Left kidney (tissue), 2 donors: ENCODE results near the gene TXN. TPM values are rescaled to one million over a fixed set of nuclear protein-coding genes. Genes with fewer than 3 reads are reported as not detected.
"Not testable (repeated sequence)": the region's sequence is repeated elsewhere in the genome, so short reads cannot be mapped to it uniquely, and the experiment has no call there.

Experiments
- DNase-seq: peaks from one replicate; pipeline ENCODE4 v3.0.0-alpha.2; 2013
- polyA plus RNA-seq: library from polyadenylated mRNA; unstranded; fragments of 120-200 nt; gene quantifications from one replicate; pipeline ENCODE4 v1.2.1, GENCODE V29; 2013; ENCODE audit not compliant: insufficient read length

The TXN gene
- polyA plus RNA-seq, 1 donor = 173 TPM

DNA sequence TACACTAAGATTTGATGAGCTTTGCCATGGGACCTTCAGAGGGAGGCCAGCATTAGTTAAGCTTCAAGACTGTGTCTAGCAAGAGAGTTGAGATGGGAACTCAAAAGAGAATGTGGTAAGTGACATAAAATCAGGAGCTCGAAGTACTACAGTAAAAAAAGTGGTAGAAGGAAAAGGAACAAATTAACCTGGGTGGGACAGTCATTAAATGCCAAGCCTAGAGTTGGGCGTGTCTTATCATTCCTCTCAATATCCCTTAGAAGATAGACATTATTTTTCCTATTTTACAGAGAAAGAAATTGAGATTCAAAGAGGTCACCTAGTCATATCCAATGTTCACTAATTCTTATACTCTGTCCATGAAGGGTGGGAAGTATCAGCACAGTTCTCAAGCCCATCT, 3.3 kb upstream of the TXN start:
- no peak for DNase-seq

DNA sequence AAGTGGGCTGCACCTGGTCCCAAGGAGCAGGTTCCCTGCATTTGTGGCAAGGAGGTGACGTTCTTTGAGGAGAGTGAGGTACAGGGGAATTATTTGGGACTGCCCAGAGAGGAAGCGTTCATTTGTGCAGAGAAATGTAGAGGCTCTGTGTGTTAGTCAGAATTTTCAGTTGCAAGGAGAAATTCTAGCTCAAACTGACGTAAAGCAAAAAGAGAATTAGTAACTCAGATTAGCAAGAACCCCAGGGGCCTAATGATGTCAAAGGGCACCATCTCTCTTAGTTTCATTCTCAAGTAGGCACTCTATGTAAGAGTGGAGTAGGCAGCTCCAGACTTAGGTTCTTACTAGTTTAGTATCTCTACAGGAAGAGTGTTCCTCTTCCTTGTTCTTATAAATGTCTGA, 2.4 kb upstream of the TXN start:
- no peak for DNase-seq

DNA sequence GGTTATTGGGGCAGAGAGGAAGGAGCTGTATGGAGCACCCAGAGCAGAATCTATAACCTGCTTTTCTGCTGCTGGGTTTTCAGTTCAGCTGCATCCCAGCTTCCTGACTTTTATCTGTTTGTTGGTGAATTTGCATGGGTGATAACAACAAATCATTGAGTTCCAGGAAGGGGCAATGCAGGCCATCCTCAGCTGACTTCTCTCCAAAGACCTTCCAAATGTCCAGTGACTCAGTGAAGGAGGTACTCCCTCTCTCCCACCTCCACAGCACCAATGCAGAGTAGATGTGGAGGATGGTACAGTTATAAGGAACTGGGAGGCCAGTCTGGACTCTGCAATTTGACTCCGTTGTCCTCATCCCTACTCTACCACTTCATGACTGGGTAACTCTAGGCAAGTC, 1.6 kb upstream of the TXN start:
- DNase-seq = no peak

DNA sequence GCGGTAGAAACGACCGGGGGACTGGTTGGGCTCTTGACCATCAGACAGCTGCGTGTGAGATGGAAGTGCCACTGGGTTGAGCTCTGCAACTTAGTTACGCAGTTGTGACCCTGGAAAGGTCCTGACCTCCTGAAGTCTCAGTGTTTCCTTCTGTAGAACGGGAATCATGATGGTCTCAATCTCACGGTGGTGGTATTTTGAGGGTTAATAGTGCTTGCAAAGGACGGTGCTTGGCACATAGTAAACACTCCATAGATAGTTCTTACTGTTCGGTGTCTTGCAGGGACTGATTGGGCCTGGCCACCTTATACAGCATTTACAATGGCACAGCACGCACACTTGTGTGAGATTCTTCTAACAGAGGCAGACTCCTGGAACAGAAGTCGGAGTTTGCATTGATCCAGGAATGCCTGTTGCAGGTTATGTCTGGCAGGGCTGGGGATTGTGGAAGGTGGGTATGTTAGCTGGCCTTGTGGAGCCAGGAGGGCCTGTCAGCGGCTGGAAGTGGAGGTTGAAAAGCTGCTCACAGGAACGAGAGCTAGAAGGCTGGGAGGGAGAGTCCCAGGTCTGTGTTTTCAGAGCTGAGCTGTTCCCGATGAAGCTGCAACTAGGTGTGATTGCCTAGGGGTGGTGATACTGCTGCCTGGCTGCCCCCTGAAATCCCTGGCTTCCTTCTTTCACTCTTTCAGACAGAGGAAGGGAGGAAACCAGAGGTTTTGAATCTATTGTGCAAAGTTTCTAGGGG, 962 bp upstream of the TXN start:
- no peak for DNase-seq

DNA sequence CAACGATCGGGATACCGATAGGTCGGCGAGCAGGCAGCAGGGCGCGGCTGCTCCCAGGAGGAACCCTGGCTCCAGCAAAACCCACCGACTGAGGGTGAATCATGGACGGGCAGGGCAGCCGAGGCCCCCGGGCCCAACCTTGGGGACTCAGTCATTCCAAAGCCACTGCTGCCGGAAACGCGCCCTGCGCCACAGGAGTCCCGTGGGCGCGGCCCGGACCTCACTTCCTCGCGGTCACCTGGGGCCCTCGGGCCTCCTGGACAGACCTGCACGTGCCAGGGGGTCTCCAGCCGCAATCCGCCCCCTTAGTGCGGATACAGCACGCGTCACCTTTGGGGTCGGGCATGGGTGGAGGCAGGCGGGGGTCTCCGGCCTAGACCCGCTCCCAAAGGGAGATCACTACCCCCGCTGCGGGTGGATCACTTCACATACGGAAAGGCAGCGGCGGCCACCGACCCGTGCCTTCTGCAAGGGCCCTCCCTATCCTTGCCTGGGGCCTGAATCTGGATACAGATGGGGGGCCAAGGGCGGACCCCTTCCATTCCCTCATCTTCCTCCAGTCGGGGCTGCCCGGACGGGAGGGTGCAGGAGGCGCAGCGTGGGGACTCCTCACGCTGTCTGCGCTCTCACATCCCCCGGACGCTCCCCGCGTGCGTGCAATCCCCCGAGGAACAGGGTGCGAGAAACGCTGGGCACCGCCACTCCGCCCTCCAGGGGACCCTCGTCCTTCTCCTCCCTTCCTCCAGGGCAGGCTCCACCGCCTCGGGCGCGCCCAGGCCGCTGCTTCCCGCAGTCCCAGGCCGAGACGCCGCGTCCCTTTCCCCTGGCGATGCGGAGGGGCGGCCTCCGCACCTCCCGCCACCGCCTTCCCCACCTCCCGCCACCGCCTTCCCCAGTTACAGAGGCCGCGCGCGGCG, 586 bp downstream of the TXN start:
- peak; percentile 41 for DNase-seq

DNA sequence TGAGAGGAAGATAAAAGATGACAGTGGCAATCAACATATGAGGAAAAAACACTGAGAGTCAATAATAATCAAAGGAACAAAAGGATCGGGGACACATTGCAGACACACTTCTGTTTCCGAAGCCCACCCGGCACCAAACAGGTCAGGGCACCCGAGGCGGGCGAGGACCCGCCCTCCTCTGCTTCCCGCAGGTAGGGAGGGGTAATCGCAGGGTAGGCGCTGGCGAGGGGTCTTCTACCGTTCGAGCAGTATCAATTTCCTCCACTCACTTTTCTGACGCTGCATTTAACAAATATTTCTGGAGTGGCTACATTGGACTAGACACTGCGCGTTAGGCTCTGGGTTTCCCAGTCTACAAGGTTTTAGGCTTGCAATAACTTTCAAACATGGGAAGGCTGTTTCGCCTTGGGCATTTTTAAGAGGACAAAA, 1.3 kb downstream of the TXN start:
- no peak for DNase-seq

DNA sequence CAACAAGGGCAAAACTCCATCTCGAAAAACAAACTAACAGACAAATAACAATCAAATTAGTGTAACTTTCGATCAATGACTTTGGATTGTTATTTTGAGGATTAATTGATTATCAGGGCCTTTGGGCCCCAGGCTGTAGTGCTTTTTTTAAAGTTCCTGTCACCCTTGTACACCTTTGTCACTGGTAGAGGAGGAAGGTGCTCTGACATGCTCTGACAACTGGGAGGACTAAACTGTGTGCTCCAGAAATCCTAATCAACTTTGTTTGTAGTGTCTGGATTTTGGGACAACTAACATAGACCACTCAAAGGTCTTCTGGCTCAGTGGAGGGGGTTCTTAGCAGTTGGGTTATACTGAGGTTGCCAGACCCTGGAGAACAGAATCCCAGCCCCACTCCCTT, 1.8 kb downstream of the TXN start:
- no peak for DNase-seq

DNA sequence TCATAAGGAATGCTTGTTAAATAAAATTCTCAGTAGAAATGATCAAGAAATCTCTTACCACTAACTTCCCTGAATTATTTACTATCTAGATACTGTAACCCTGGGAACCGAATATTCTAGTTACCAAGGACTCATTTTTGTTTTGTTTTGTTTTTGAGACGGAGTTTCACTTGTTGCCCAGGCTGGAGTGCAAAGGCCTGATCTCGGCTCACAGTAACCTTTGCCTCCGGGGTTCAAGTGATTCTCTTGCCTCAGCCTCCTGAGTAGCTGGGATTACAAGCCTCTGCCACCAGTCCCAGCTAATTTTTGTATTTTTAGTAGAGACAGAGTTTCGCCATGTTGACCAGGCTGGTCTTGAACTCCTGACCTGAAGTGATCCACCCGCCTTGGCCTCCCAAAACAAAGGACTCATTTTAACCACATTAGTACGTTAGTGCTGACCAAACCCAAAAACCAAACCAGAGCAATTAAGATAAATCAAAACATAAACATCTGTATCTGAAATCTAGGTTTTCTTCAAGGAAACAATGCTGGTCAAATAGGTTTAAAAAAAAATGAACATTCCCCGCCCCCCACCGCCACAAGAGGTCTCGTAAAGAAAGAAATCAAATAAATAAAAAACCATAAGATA, 3.7 kb downstream of the TXN start:
- DNase-seq = no peak

DNA sequence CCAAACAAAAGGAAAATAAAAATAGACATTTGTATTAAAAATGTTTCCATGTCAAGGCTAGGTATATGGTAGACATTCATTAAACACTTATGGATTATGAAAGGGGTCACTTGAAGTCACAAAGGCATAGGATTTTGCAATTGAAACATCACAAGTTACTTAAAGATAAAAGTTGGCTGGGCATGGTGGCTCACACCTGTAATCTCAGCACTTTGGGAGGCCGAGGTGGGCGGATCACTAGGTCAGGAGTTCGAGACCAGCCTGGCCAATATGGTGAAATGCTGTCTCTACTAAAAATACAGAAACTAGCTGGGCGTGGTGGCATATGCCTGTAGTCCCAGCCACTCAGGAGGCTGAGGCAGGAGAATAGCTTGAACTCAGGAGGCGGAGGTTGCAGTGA, 4.5 kb downstream of the TXN start:
- DNase-seq = not testable (repeated sequence)

DNA sequence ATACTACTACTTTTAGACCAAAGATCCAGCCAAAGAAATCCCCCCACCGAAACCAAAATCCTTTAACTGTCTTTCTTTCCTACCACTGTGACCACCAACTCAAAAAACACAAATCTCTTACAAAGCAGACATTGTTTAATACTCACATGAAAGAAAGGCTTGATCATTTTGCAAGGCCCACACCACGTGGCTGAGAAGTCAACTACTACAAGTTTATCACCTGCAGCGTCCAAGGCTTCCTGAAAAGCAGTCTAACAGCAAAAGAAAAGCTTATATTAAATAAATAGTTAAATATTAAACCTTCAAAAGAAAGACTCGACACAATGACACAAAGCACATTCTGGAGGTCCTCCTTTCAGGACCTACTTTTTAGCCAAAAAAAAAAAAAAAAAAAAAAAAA, 5.1 kb downstream of the TXN start:
- no peak for DNase-seq

DNA sequence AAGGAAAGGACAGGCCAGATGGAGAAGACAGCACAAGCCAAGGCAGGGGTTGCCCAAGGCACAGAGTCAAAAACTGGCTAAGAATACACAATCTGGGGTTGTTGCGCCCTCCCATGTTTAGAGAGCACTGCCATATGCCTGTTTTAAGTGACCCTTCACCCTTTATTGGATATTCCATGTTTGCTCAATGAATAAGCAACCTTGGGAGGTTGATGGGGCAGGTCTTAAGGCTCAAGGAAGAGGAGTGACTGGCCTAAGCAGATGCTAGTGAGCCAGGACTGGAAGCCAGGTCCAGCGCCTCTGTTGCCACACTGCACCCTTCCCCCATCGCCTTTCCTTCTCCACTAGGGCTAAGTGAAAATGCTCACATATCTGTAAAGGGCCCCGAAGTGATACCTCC, 6.7 kb downstream of the TXN start:
- DNase-seq = no peak

DNA sequence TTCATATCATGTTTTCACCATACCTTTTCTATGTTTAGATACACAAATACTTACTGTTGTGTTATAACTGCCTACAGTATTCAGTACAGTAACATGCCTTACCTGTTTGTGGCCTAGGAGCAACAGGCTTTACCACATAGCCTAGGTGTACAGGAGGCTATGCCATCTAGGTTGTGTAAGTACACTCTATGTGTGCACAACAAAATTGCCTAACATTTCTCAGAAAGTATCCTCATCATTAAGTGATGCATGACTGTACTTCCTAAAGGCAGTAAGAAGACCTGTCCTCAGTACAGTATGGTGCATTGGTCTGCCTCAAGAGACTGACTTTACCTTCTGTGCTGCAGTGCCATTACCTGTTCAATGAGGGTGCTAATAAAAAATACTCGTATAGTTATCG, 7.9 kb downstream of the TXN start:
- no peak for DNase-seq

DNA sequence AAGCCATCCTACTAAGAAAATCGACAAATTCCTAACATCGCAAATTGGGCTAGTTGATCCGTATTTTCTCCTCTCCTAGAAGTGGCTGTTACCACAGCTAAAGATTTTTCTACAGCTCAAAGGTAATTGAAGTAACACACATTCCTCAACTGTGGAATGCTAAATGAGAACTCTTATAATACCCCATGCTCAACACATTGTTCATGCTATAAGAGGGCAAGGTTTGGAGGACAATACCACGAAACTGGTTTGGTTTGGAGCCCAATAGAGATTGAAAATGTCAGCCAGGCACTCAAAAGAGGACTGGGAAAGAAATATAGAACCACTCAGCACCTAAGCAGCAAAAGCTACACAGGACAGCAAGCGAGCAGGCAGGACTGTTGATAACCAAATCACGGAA, 10.1 kb downstream of the TXN start:
- no peak for DNase-seq

DNA sequence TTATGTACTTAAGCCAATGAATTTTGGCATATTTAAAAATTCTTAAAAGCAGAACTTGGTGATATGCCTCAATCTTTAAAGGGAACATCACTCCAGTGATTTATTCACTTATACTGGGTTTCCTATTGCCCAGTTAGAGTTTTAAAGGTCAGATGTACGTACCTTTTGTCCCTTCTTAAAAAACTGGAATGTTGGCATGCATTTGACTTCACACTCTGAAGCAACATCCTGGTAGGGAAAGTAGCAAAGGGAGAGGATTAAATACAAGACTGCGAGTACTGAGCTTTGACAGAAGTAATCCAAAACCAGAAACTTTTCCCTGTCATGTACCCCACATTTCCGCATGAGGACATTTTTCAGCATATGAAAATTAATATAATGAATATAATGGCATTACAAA, 11.7 kb downstream of the TXN start:
- no peak for DNase-seq

DNA sequence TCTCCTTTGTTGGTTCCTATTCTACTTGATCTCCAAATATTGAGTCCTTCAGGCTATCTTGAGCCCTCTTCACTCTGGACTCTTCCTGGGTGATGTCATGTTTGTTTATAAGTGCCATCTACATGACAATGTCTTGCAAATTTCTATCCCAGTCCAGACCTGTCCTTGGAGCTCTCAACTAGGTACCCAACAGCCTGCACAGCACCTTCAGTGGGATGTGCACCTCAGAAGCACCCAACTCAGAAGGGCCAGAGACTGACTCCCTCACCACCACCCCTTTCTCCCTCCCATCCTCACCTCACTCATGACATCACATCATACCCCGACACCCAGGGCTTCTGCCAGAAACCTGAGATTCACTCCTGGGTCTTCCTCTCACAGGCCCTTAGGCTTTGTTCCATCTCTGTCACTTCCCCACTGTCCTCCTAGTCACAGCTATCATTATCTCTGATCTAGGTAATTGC, 14.4 kb downstream of the TXN start:
- no peak for DNase-seq

DNA sequence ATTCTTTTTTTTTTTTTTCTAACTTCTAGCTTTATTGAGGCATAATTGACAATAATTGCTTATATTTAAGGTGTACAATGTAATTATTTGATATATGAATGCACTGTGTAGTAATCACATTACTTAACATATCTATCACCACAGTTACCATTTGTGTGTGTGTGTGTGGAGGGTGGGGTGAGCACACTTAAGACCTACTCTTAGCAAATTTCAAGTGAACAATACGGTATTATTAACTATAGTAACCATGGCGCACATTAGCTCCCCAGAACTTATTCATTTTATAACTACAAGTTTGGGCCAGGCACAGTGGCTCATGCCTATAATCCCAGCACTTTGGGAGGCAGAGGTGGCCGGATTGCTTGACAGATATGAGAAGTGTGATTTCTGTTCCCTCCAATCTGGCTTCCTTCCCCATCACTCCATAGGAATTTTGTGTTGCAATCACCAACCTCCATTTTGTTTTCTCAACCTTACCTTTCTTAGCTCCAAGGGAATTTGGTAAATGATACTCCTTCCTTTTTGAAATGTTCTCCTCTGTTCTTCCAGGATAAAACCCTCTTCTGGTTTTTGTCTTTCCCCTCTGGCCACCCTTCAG, 14.9 kb downstream of the TXN start:
- no peak for DNase-seq

DNA sequence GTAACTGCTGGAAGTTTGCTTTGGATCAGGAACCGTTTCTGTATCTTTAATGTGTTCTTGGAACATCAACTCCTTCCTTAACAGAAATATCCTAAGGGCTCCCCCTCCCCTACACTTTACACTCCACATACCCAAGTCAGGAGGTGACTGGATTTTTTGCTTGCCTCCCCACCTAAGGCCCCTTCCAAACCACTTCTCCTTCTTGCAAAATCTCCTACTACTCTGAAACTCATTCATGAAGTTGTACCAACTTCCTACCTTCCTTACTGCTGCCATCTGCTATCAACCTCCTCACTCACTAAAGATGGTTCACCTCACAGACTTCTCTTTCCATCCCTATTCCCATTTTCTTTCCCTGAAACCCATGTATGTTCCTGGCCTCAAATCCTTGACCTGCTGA, 16.1 kb downstream of the TXN start:
- no peak for DNase-seq

DNA sequence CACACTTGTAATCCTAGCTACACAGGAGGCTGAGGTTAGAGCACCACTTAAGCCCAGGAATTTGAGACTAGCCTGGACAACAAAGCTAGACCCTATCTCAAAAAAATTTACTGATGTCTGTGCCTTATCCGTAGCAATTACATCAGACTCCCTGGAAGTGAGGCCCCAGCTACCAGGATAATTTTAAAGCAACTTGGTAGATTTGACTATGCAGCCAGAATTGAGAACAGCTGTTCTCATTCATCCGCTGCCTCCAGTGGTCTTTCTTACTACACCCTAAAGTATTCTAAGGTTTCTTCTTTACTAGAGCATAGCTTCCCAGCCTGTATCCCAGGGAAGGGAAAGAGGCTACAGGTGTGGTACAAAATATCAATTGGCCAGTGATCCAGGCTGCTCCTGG, 28.0 kb downstream of the TXN start:
- DNase-seq = no peak

DNA sequence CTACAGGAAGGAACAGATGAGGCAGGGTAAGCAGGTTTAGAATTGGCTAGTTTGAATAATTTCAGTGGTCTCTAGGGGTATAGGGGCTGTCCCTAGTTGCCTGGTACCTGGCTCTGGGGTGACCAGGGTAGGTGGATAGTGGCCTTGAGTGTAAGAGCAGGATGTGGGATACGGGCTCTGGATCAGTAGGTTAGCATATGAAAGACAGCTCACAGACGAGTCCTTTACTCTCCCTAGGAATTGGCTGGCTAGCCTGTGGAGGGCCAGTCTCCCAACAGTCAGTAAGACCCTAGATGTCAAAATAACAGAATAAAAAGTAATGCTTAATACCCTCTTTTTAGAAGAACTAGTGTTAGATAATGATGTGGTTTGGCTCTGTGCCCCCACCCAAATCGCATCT, 31.7 kb downstream of the TXN start:
- DNase-seq = no peak

DNA sequence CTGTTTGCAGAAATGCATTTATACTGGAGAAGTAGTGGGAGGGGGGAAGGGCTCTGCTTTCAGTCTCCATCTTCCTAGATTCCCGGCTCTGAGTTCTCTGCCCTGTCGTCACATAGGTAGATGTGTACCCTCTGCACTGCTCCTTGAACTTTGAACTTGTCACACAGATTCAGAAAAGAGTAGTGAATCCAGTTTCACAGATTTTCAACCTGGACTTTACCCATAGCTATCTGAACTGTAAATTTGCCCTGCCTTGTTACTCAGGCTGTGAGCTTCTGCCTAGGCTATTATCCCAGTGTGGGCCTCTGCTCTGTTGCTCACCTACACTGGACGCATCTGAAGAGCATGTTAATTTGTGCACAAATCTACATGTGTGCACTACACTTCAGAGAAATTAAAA, 35.5 kb downstream of the TXN start:
- DNase-seq = no peak

DNA sequence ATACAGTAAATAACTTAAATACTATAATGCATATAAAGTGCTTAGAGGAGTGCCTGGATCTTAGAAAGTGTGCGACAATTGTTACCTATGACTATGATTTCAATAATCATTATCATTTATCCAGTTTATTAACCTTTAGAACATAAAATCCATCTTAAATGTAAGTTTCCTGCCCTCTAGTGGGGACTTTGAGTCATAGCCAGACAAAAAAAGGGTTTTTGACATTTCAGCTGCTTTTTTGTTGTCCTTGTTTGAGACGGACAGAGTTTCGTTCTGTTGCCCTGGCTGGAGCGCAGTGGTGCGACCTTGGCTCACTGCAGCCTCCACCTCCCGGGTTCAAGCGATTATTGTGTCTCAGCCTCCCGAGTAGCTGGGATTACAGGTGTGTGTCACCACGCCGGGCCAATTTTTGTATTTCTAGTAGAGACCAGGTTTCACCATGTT, 38.6 kb downstream of the TXN start:
- DNase-seq = no peak

DNA sequence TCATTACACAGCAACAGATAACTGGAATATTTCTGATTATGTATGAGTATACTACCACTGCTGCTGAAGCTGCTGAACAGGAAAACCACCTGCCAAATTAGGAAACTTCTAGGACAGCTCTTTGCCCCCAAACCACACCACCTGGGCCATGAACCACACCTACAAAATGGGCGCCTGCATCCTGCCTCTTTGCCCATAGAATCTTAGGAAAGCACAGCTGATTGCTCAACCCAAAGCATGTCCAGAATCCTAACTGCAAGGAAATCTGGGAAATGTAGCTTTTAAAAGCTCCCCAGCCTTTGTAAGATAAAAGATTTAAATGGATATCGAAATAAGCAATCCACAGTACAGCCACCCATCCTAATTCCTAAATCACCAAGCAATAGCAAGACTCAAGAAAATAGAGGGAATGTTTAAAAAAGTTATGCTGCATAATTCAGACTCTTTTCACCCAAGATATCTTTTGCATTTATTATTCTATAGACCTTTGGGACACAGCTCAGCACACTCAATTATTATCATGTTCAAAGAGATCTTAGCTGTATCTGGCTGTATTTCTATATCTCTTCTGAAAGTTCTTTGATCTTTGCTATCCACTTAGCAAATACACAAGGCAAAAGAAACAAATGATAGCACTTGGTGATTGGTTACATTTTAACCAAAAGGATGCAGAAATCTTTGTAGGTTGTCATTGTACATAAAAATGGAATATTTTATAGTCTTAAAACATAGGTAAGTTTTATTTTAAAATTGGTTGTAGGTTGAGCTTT, 41.5 kb downstream of the TXN start:
- no peak for DNase-seq
